GM12878 (cell line): ENCODE results near the gene AMER2.

Experiments used
- CBX5 ChIP-seq: sonication (generic); IDR thresholded peaks from 2 replicates; pipeline ENCODE4 v1.6.1; 2016; ENCODE audit warnings: low read depth, moderate library complexity, mild to moderate bottlenecking, inconsistent platforms
- CTCF ChIP-seq, 3 experiments: IDR thresholded peaks in 2 of 3; conservative IDR thresholded peaks in 1 of 3; 2 replicates each; pipeline ENCODE4 v1.5.1; 2011; ENCODE audit warnings: low read depth in 3 of 3, low read length in 3 of 3, mild to moderate bottlenecking in 3 of 3, control low read depth in 2 of 3, moderate library complexity in 2 of 3, inconsistent platforms in 1 of 3, mixed read lengths in 1 of 3; ENCODE audit not compliant: control insufficient read depth in 2 of 3, insufficient read depth in 1 of 3; ENCODE audit errors: extremely low read depth in 1 of 3
- EP300 ChIP-seq, 2 experiments: fragments of 150-350 bp in 1 of 2; IDR thresholded peaks; 2 replicates each; pipeline ENCODE4 v1.6.1; 2011 to 2012; ENCODE audit warnings: low read depth in 2 of 2, low read length in 2 of 2, borderline replicate concordance in 1 of 2, improper control_type of control experiment in 1 of 2, inconsistent platforms in 1 of 2; ENCODE audit not compliant: control insufficient read depth in 1 of 2
- FOXK2 ChIP-seq: fragments of 450-650 bp; IDR thresholded peaks from 2 replicates; pipeline ENCODE4 v1.6.1; 2017; ENCODE audit warnings: mild to moderate bottlenecking, moderate library complexity
- MEF2A ChIP-seq: IDR thresholded peaks from 2 replicates; pipeline ENCODE4 v1.6.1; 2011; ENCODE audit warnings: low read depth, mild to moderate bottlenecking, low read length, moderate library complexity; ENCODE audit not compliant: insufficient read depth
- YBX1 ChIP-seq: fragments of 450-650 bp; IDR thresholded peaks from 2 replicates; pipeline ENCODE4 v1.6.1; 2016; ENCODE audit warnings: antibody characterized with exemption
- YY1 ChIP-seq: IDR thresholded peaks from 2 replicates; pipeline ENCODE4 v1.6.1; 2011; ENCODE audit warnings: low read depth, mild to moderate bottlenecking, low read length
- ZNF274 ChIP-seq: IDR thresholded peaks from one replicate; pipeline ENCODE4 v1.8.0; 2011; ENCODE audit not compliant: insufficient read length, insufficient read depth
- ZSCAN29 ChIP-seq: fragments of 450-650 bp; IDR thresholded peaks from 2 replicates; pipeline ENCODE4 v1.6.1; 2017; ENCODE audit warnings: mild to moderate bottlenecking, moderate library complexity
- TF ChIP-seq, protein P1 (sequence below): IDR thresholded peaks from 2 replicates; pipeline ENCODE4 v1.6.1; 2012; ENCODE audit warnings: mild to moderate bottlenecking, low read depth, low read length
- TF ChIP-seq, protein P2 (sequence below): fragments of 450-650 bp; IDR thresholded peaks from 2 replicates; pipeline ENCODE4 v1.6.1; 2017; ENCODE audit warnings: mild to moderate bottlenecking
- TF ChIP-seq, protein P3 (sequence below): IDR thresholded peaks from 2 replicates; pipeline ENCODE4 v1.6.1; 2012; ENCODE audit warnings: low read depth, low read length, improper control_type of control experiment

- TF ChIP-seq YBX1: no peak
- TF ChIP-seq ZSCAN29: no peak
- no peak for TF ChIP-seq CBX5
- TF ChIP-seq, protein P1, sequence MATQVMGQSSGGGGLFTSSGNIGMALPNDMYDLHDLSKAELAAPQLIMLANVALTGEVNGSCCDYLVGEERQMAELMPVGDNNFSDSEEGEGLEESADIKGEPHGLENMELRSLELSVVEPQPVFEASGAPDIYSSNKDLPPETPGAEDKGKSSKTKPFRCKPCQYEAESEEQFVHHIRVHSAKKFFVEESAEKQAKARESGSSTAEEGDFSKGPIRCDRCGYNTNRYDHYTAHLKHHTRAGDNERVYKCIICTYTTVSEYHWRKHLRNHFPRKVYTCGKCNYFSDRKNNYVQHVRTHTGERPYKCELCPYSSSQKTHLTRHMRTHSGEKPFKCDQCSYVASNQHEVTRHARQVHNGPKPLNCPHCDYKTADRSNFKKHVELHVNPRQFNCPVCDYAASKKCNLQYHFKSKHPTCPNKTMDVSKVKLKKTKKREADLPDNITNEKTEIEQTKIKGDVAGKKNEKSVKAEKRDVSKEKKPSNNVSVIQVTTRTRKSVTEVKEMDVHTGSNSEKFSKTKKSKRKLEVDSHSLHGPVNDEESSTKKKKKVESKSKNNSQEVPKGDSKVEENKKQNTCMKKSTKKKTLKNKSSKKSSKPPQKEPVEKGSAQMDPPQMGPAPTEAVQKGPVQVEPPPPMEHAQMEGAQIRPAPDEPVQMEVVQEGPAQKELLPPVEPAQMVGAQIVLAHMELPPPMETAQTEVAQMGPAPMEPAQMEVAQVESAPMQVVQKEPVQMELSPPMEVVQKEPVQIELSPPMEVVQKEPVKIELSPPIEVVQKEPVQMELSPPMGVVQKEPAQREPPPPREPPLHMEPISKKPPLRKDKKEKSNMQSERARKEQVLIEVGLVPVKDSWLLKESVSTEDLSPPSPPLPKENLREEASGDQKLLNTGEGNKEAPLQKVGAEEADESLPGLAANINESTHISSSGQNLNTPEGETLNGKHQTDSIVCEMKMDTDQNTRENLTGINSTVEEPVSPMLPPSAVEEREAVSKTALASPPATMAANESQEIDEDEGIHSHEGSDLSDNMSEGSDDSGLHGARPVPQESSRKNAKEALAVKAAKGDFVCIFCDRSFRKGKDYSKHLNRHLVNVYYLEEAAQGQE: no peak
- TF ChIP-seq CTCF (IDR thresholded peaks at IDR 0.05 in 2 of 3, conservative IDR thresholded peaks at IDR 0.05 in 1 of 3; ENCODE audit: control insufficient read depth in 2 of 3, extremely low read depth in 1 of 3, insufficient read depth in 1 of 3, low read depth in 3 of 3, low read length in 3 of 3): no peak
- TF ChIP-seq MEF2A: no peak
- TF ChIP-seq ZNF274: no peak
- no peak for TF ChIP-seq YY1
- TF ChIP-seq, protein P2, sequence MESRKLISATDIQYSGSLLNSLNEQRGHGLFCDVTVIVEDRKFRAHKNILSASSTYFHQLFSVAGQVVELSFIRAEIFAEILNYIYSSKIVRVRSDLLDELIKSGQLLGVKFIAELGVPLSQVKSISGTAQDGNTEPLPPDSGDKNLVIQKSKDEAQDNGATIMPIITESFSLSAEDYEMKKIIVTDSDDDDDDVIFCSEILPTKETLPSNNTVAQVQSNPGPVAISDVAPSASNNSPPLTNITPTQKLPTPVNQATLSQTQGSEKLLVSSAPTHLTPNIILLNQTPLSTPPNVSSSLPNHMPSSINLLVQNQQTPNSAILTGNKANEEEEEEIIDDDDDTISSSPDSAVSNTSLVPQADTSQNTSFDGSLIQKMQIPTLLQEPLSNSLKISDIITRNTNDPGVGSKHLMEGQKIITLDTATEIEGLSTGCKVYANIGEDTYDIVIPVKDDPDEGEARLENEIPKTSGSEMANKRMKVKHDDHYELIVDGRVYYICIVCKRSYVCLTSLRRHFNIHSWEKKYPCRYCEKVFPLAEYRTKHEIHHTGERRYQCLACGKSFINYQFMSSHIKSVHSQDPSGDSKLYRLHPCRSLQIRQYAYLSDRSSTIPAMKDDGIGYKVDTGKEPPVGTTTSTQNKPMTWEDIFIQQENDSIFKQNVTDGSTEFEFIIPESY: no peak
- no peak for TF ChIP-seq FOXK2
- TF ChIP-seq EP300 (IDR thresholded peaks at IDR 0.05; ENCODE audit: borderline replicate concordance in 1 of 2, control insufficient read depth in 1 of 2, low read depth in 2 of 2, low read length in 2 of 2): no peak
- TF ChIP-seq, protein P3, sequence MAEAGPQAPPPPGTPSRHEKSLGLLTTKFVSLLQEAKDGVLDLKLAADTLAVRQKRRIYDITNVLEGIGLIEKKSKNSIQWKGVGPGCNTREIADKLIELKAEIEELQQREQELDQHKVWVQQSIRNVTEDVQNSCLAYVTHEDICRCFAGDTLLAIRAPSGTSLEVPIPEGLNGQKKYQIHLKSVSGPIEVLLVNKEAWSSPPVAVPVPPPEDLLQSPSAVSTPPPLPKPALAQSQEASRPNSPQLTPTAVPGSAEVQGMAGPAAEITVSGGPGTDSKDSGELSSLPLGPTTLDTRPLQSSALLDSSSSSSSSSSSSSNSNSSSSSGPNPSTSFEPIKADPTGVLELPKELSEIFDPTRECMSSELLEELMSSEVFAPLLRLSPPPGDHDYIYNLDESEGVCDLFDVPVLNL: no peak
Observed at GRCh38 chr13:25213715-25214114, 41.6 kb upstream of the AMER2 start.
